Endothelial cell of umbilical vein (primary cell): Measurements from ENCODE around the gene KHK. TPM values are rescaled to one million over a fixed set of nuclear protein-coding genes. Genes with fewer than 3 reads are reported as not detected.

Source experiments
- BruUV-seq: library from RNA; stranded (reverse); fragments of 400-500 nt; replicated peaks from 2 replicates; lab custom pipeline; 2021; lab: Mats Ljungman, UMichigan
- CTCF ChIA-PET: fragments of 300-600, 350-600 bp; sonication (Branson Sonifier 250); formaldehyde crosslinking; loops from one replicate; lab custom pipeline; 2021; ENCODE audit warnings: antibody characterized with exemption, inconsistent platforms; lab: Charles Lee
- POLR2A ChIA-PET: fragments of 300-600, 350-600 bp; sonication (Branson Sonifier 250); formaldehyde crosslinking; loops from one replicate; lab custom pipeline; 2021; ENCODE audit warnings: antibody characterized with exemption, inconsistent platforms; lab: Charles Lee
- DNase-seq: peaks from one replicate; pipeline ENCODE4 v3.0.0-alpha.2; 2011; ENCODE audit warnings: low read depth, low spot score
- FAIRE-seq: peaks from 2 replicates; lab custom pipeline; 2011; peaks lifted over from hg19 to GRCh38; lab: Jason Lieb, UNC
- H2AFZ ChIP-seq: 2 replicates; pipeline ENCODE4 v1.6.0; 2012; ENCODE audit warnings: low read depth, low read length, control low read depth, inconsistent platforms
- H3K27ac ChIP-seq: 2 replicates; pipeline ENCODE4 v1.5.1; 2011; ENCODE audit warnings: low read depth, mild to moderate bottlenecking, control low read depth, low read length, moderate library complexity; ENCODE audit not compliant: insufficient read depth
- H3K27me3 ChIP-seq, 2 experiments: 2 replicates each; pipeline versions ENCODE4 v1.6.0 to v1.6.1; 2011; ENCODE audit warnings: low read length in 2 of 2, mixed read lengths in 1 of 2; ENCODE audit not compliant: control insufficient read depth in 2 of 2, insufficient read depth in 2 of 2
- H3K36me3 ChIP-seq, 2 experiments: 2 replicates in 1 of 2; 3 replicates in 1 of 2; pipeline ENCODE4 v1.5.1; 2011; ENCODE audit warnings: low read length in 2 of 2, mild to moderate bottlenecking in 1 of 2, moderate library complexity in 1 of 2; ENCODE audit not compliant: control insufficient read depth in 2 of 2, insufficient read depth in 2 of 2; ENCODE audit errors: extremely low read depth in 1 of 2
- H3K4me1 ChIP-seq: 3 replicates; pipeline ENCODE4 v1.5.1; 2011; ENCODE audit warnings: mild to moderate bottlenecking, low read length; ENCODE audit not compliant: control insufficient read depth, insufficient read depth; ENCODE audit errors: extremely low read depth
- H3K4me2 ChIP-seq: 2 replicates; pipeline ENCODE4 v1.6.1; 2011; ENCODE audit warnings: low read length, control low read depth, mixed read lengths; ENCODE audit not compliant: insufficient read depth
- H3K4me3 ChIP-seq, 3 experiments: fragments of 200-600 bp in 1 of 3; sonication (generic), shearing (Covaris generic) in 1 of 3; replicated peaks in 1 of 3; 2 replicates each; pipeline ENCODE4 v1.5.1; 2011 to 2016; ENCODE audit warnings: control low read depth in 3 of 3, low read length in 3 of 3, mild to moderate bottlenecking in 2 of 3, inconsistent platforms in 1 of 3, low read depth in 1 of 3, moderate library complexity in 1 of 3; ENCODE audit not compliant: insufficient read depth in 1 of 3
- H3K79me2 ChIP-seq: 2 replicates; pipeline ENCODE4 v1.6.0; 2012; ENCODE audit warnings: low read length, inconsistent platforms; ENCODE audit not compliant: control insufficient read depth, insufficient read depth
- H3K9ac ChIP-seq: replicated peaks from 2 replicates; pipeline ENCODE3; 2011; ENCODE audit warnings: low read length, control low read depth; ENCODE audit not compliant: insufficient read depth; ENCODE audit errors: extremely low read depth
- H3K9me1 ChIP-seq: replicated peaks from 3 replicates; pipeline ENCODE4 v1.6.0; 2011; ENCODE audit warnings: mild to moderate bottlenecking, low read length; ENCODE audit not compliant: control insufficient read depth, insufficient read depth; ENCODE audit errors: extremely low read depth
- H3K9me3 ChIP-seq: replicated peaks from 2 replicates; pipeline ENCODE4 v1.5.1; 2012; ENCODE audit warnings: low read length, inconsistent platforms; ENCODE audit not compliant: control insufficient read depth, insufficient read depth
- H4K20me1 ChIP-seq: replicated peaks from 2 replicates; pipeline ENCODE3; 2011; ENCODE audit warnings: mild to moderate bottlenecking, low read length; ENCODE audit not compliant: control insufficient read depth, insufficient read depth; ENCODE audit errors: extremely low read depth
- CTCF ChIP-seq, 2 donors: IDR thresholded peaks; 1 replicate in 1 of 2; 2 replicates in 1 of 2; pipeline ENCODE4 v1.5.1; 2011; ENCODE audit warnings: low read length in 2 of 2, mild to moderate bottlenecking in 2 of 2, moderate library complexity in 2 of 2, control low read depth in 1 of 2, inconsistent platforms in 1 of 2, low read depth in 1 of 2; ENCODE audit not compliant: insufficient read depth in 1 of 2; ENCODE audit errors: extremely low read depth in 1 of 2
- EZH2 ChIP-seq: IDR thresholded peaks from 2 replicates; pipeline ENCODE4 v1.6.1; 2012; ENCODE audit warnings: borderline replicate concordance, low read depth, mild to moderate bottlenecking, moderate library complexity, low read length, inconsistent platforms; ENCODE audit not compliant: severe bottlenecking
- FOS ChIP-seq: IDR thresholded peaks from 2 replicates; pipeline ENCODE4 v1.6.1; 2011; ENCODE audit warnings: mild to moderate bottlenecking, low read length, moderate library complexity, borderline replicate concordance; ENCODE audit not compliant: insufficient read depth
- GATA2 ChIP-seq: IDR thresholded peaks from 2 replicates; pipeline ENCODE4 v1.7.0; 2011; ENCODE audit warnings: low read depth, mild to moderate bottlenecking, moderate library complexity, mixed read lengths, low read length; ENCODE audit not compliant: insufficient read length, insufficient read depth
- JUN ChIP-seq: IDR thresholded peaks from 2 replicates; pipeline ENCODE4 v1.6.1; 2011; ENCODE audit warnings: borderline replicate concordance, low read depth; ENCODE audit not compliant: insufficient read length, insufficient read depth
- MAX ChIP-seq: IDR thresholded peaks from 2 replicates; pipeline ENCODE4 v1.6.1; 2011; ENCODE audit not compliant: insufficient read depth, insufficient read length
- MYC ChIP-seq: IDR thresholded peaks from one replicate; pipeline ENCODE4 v1.6.1; 2011; ENCODE audit warnings: mild to moderate bottlenecking, low read depth, low read length
- POLR2A ChIP-seq: IDR thresholded peaks from 2 replicates; pipeline ENCODE4 v1.6.1; 2012; ENCODE audit warnings: low read depth, mild to moderate bottlenecking, control low read depth, low read length
- POLR2AphosphoS5 ChIP-seq: IDR thresholded peaks from 2 replicates; pipeline ENCODE4 v1.6.1; 2012; ENCODE audit warnings: low read depth, mild to moderate bottlenecking, control low read depth, low read length, moderate library complexity; ENCODE audit not compliant: insufficient read depth
- dilution Hi-C: fragments of 300-500 bp; cut with MboI; formaldehyde crosslinking; loops from one replicate; pipeline ENCODE4 v1.15.0; 2019; ENCODE audit warnings: low sequenced_read_pairs; ENCODE audit not compliant: extremely low pct_ligation_motif_present
- intact Hi-C: fragments of 100-400 bp; cut with micrococcal nuclease; formaldehyde crosslinking; loops from one replicate; pipeline ENCODE4 v1.10.0; 2022
- polyA plus RNA-seq, 4 experiments: library from polyadenylated mRNA; depleted of rRNA in 3 of 4; stranded (reverse) in 3 of 4; unstranded in 1 of 4; fragments of >200 nt; gene quantifications; 2 replicates each; pipeline versions ENCODE4 v1.2.1 to v1.2.3, GENCODE V29; 2011 to 2012; ENCODE audit warnings: missing spikeins in 1 of 4
- total RNA-seq: library from RNA; stranded (reverse); gene quantifications from 2 replicates; pipeline ENCODE4 v1.2.3, GENCODE V29; 2021

Gene KHK
- total and polyA plus RNA-seq, 2 donors (not counting 3 experiments of a cell fraction or from before 2014, with no cell fraction given), result 2.9 to 4.4 TPM

DNA sequence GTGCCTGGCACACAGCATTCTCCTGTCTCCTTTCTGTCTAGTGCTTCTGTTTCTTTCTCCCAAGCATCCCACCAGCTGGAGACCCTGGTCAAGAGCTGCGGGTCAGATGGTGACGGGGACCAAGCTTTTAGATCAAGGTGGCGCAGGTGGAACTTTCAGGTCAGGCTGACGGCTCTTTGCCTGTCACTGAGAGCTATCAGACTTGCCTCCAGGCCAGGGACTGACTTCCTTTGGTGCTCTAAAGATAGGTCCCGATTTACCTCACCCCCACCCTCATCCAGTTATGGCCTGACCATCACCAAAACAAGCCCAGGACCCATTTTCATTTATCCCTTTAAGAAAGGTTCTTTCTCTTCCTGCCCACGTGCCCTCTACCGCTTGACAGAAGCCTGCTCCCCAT is 9.3 kb upstream of the KHK start:
- H3K9me3 ChIP-seq, result no peaks in the 10 kb centered on the region
- no peaks in the 10 kb centered on the region for H3K9me1 ChIP-seq
- H3K27me3 ChIP-seq, result no peaks in the 10 kb centered on the region
- FAIRE-seq (no peak), DNase-seq (no peak)
- no peaks in the 10 kb centered on the region for H3K36me3 ChIP-seq
- dilution Hi-C loops, result no loop called here
- no peak overlapping the region for H3K4me3 ChIP-seq
- H3K4me1 ChIP-seq, result peaks cover 10% of the 10 kb centered on the region
- intact Hi-C loops, result no loop called here
- POLR2A ChIA-PET, result no interaction called here
- TF ChIP-seq EZH2 (no peak), GATA2 (no peak), MYC (no peak), MAX (no peak), JUN (no peak), FOS (no peak), POLR2A (no peak), POLR2AphosphoS5 (no peak), CTCF (IDR thresholded peaks at IDR 0.05; ENCODE audit: extremely low read depth in 1 of 2, insufficient read depth in 1 of 2, low read depth in 1 of 2, low read length in 2 of 2) (no peak)
- H3K4me2 ChIP-seq, result no peak overlapping the region
- CTCF ChIA-PET, result interaction anchor here (0.8 to 1.0 kb wide), 2 partner anchors 8 to 116 kb away, joined by 3 to 4 read pairs; no protein-coding TSS in a partner anchor
- H4K20me1 ChIP-seq, result no peaks in the 10 kb centered on the region
- H2AFZ ChIP-seq, result no peak overlapping the region
- H3K79me2 ChIP-seq, result no peaks in the 10 kb centered on the region
- no TSS peak for BruUV-seq
- no peak overlapping the region for H3K27ac ChIP-seq
- H3K9ac ChIP-seq, result no peak overlapping the region
